Prostate gland (tissue), 2 donors: ENCODE results near the gene SERINC5. TPM values are rescaled to one million over a fixed set of nuclear protein-coding genes. Genes with fewer than 3 reads are reported as not detected.
"Not testable (repeated sequence)": the region's sequence is repeated elsewhere in the genome, so short reads cannot be mapped to it uniquely, and the experiment has no call there.

Source experiments
- DNase-seq: peaks from one replicate; pipeline ENCODE4 v3.0.0-alpha.2; 2019; ENCODE audit warnings: low spot score
- H3K27ac ChIP-seq, 2 donors: fragments of 200-600 bp; sonication (generic); 2 replicates each; pipeline ENCODE4 v1.5.1; 2017 to 2019
- H3K27me3 ChIP-seq: fragments of 200-600 bp; sonication (generic); replicated peaks from 2 replicates; pipeline ENCODE4 v1.5.1; 2019; ENCODE audit not compliant: insufficient read depth
- H3K36me3 ChIP-seq, 2 donors: fragments of 200-600 bp; sonication (generic); 1 replicate in 1 of 2; 2 replicates in 1 of 2; pipeline versions ENCODE4 v1.5.1 to v1.8.1; 2017 to 2019
- H3K4me1 ChIP-seq: fragments of 200-600 bp; sonication (generic); replicated peaks from 2 replicates; pipeline ENCODE4 v1.5.1; 2019
- H3K4me3 ChIP-seq, 2 donors: fragments of 200-600 bp; sonication (generic); 2 replicates each; pipeline ENCODE4 v1.5.1; 2017 to 2019
- H3K9me3 ChIP-seq: fragments of 200-600 bp; sonication (generic); 2 replicates; pipeline ENCODE4 v1.5.1; 2017
- CTCF ChIP-seq, 4 experiments: fragments of 200-600 bp in 2 of 4; fragments of 450-650 bp in 2 of 4; sonication (generic) in 2 of 4; IDR thresholded peaks; 1 replicate in 3 of 4; 2 replicates in 1 of 4; pipeline ENCODE4 v1.5.1; 2016 to 2019; ENCODE audit warnings: antibody characterized with exemption in 4 of 4, mild to moderate bottlenecking in 2 of 4, moderate library complexity in 2 of 4
- POLR2A ChIP-seq: fragments of 450-650 bp; IDR thresholded peaks from one replicate; pipeline ENCODE4 v1.6.1; 2016; ENCODE audit warnings: antibody characterized with exemption, mild to moderate bottlenecking
- POLR2AphosphoS5 ChIP-seq: sonication (generic); formaldehyde crosslinking; IDR thresholded peaks from one replicate; pipeline ENCODE4 v1.6.1; 2017; ENCODE audit warnings: antibody characterized with exemption
- WGBS: methylation state at CpG from one replicate; pipeline ENCODE4 v1.1.5; 2018; 5-methylcytosine and 5-hydroxymethylcytosine counted together
- intact Hi-C: fragments of 100-400 bp; cut with DNase I; formaldehyde crosslinking; loops from one replicate; pipeline ENCODE4 v1.14.2; 2022
- total RNA-seq, 2 donors: library from RNA; depleted of rRNA; stranded (reverse); fragments of >200 nt; gene quantifications; one replicate each; pipeline ENCODE4 v1.1.0, GENCODE V29; 2016

SERINC5 gene
- total RNA-seq, result 100 to 1,000 TPM; 127 to 205 TPM

GRCh38 chr5:80255811-80256712 lies at the start of gene SERINC5:
SERINC5 (minus strand) TSS chr5:80256048; CDS start chr5:80255922, 126 bp downstream.
- DNase-seq, result peak; percentile 83
- WGBS, result under 1% methylated on average over 67 of the region's 87 CpGs
- Histone ChIP-seq H3K4me1 (peaks cover 8% of the 10 kb centered on the region), H3K4me3 (peak within 1 kb of the TSS; percentile 72 to 83), H3K36me3 (no peaks in the 10 kb centered on the region), H3K27ac (peak within 1 kb of the TSS; percentile 89 to 95), H3K27me3 (no peaks in the 10 kb centered on the region), H3K9me3 (no peaks in the 10 kb centered on the region)
- intact Hi-C loops, result loop anchor here (2.0 to 5.0 kb wide), 3 partner anchors 63 to 151 kb away; partner anchors contain the start of gene ZFYVE16
- TF ChIP-seq CTCF (IDR thresholded peaks at IDR 0.05) (peak in 2 of 4 experiments; percentile 8 to 26), POLR2A (peak; percentile 81), POLR2AphosphoS5 (peak; percentile 64)

GRCh38 chr5:80302636-80303035 lies 46.8 kb upstream of the SERINC5 start:
- intact Hi-C loops, result no loop called here
- 93% methylated on average over 11 of the region's 11 CpGs for WGBS

GRCh38 chr5:80301342-80301741 lies 45.5 kb upstream of the SERINC5 start:
- WGBS, result 99% methylated on average over 12 of the region's 34 CpGs
- H3K9me3 ChIP-seq, H3K4me1 ChIP-seq, H3K4me3 ChIP-seq, H3K27ac ChIP-seq, H3K27me3 ChIP-seq, intact Hi-C loops, DNase-seq, H3K36me3 ChIP-seq: not testable (repeated sequence)

More at GRCh38 chr5:80302636-80303035, 46.8 kb upstream of the SERINC5 start:
- Histone ChIP-seq H3K27ac (no peak overlapping the region), H3K9me3 (no peaks in the 10 kb centered on the region), H3K27me3 (no peaks in the 10 kb centered on the region), H3K4me1 (no peaks in the 10 kb centered on the region), H3K36me3 (no peaks in the 10 kb centered on the region), H3K4me3 (no peak overlapping the region)
- TF ChIP-seq CTCF (IDR thresholded peaks at IDR 0.05), result no peak
- TF ChIP-seq POLR2AphosphoS5, result no peak
- TF ChIP-seq POLR2A, result no peak
- DNase-seq, result no peak

GRCh38 chr5:80300796-80301195 lies 44.9 kb upstream of the SERINC5 start:
- H3K4me3 ChIP-seq, H3K4me1 ChIP-seq, H3K36me3 ChIP-seq, H3K9me3 ChIP-seq, DNase-seq, H3K27ac ChIP-seq, intact Hi-C loops, H3K27me3 ChIP-seq: not testable (repeated sequence)
- WGBS, result 97% methylated on average over 15 of the region's 27 CpGs

- intact Hi-C loops, result no loop called here
- no peaks in the 10 kb centered on the region for H3K9me3 ChIP-seq
- TF ChIP-seq POLR2AphosphoS5 (no peak), CTCF (IDR thresholded peaks at IDR 0.05) (no peak), POLR2A (no peak)
- no peak overlapping the region for H3K27ac ChIP-seq
- H3K4me1 ChIP-seq, result no peaks in the 10 kb centered on the region
- no peaks in the 10 kb centered on the region for H3K36me3 ChIP-seq
- no peak for DNase-seq
- no peaks in the 10 kb centered on the region for H3K27me3 ChIP-seq
- no peak overlapping the region for H3K4me3 ChIP-seq
- 93% methylated on average over 7 of the region's 8 CpGs for WGBS
Observed at GRCh38 chr5:80300125-80300524, 44.3 kb upstream of the SERINC5 start.

- WGBS, result 95% methylated on average over 8 of the region's 8 CpGs
- Histone ChIP-seq H3K9me3 (no peaks in the 10 kb centered on the region), H3K36me3 (no peaks in the 10 kb centered on the region), H3K4me3 (no peak overlapping the region), H3K4me1 (no peaks in the 10 kb centered on the region), H3K27me3 (no peaks in the 10 kb centered on the region), H3K27ac (no peak overlapping the region)
- intact Hi-C loops, result no loop called here
- DNase-seq, result no peak
- TF ChIP-seq POLR2AphosphoS5, result no peak
- TF ChIP-seq POLR2A, result no peak
- no peak for TF ChIP-seq CTCF (IDR thresholded peaks at IDR 0.05)
Observed at GRCh38 chr5:80299601-80300000, 43.8 kb upstream of the SERINC5 start.
